ENCODE results near the gene ARMC2.
"Not testable (repeated sequence)": the region's sequence is repeated elsewhere in the genome, so short reads cannot be mapped to it uniquely, and the experiment has no call there.

The ARMC2 gene

DNA sequence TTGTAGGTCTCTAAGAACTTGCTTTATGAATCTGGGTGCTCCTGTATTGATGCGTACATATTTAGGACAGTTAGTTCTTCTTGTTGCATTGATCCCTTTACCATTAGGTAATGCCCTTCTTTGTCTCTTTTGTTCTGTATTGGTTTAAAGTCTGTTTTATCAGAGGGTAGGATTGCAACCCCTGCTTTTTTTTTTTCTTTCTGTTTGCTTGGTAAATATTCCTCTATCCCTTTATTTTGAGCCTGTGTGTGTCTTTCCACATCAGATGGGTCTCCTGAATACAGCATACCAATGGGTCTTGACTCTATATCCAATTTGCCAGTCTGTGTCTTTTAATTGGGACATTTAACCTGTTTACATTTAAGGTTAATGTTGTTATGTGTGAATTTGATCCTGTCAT, 130.4 kb downstream of the ARMC2 start:
- H3K9ac ChIP-seq (ENCODE audit: low read depth, low read length); H3K36me3 ChIP-seq (ENCODE audit: insufficient read depth, low read length); H3K9me3 ChIP-seq (ENCODE audit: control insufficient read depth, insufficient read depth, low read length); H3K4me1 ChIP-seq (ENCODE audit: insufficient read depth, low read length): not testable (repeated sequence)

DNA sequence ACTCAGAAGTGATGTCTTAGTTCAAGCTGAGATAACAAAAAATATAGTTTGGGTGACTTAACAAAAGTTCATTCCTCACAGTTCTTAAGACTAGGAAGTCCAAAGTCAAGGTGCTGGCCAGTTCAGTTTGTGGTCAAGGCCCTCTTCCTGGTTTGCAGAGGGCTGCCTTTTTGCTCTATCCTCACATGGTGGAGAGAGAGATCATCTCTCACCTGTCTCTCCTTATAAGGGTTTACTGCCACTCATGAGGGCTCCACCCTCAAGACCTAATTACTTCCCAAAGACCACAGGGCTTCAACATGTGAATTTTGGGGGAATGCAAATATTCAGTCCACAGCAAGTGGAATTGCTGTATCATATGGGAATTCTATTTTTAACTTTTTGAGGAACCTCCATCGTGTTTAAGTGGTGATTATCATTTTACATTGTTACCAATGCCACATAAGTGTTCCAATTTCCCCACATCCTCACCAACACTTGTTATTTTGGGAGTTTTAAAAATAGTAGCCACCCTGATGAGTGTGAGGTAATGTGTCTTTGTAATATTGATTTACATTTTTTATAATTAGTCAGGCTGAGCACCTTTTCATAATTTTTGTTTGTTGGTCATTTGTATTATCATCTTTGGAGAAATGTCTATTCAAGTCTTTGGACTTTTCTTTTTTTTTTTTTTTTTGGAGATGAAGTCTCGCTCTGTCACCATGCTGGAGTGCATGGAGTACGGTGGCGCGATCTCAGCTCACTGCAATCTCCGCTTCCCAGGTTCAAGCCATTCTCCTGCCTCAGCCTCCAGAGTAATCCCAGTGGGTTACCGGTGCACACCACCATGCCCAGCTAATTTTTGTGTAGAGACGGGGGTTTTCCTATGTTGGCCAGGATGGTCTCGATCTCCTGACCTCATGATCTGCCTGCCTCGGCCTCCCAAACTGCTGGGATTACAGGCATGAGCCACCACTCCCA, 134.2 kb downstream of the ARMC2 start:
- H3K9me3 ChIP-seq (ENCODE audit: control insufficient read depth, insufficient read depth, low read length) = no peaks in the 10 kb centered on the region
- H3K9ac ChIP-seq (ENCODE audit: low read depth, low read length) = no peak overlapping the region
- no peaks in the 10 kb centered on the region for H3K36me3 ChIP-seq (ENCODE audit: insufficient read depth, low read length)
- no peaks in the 10 kb centered on the region for H3K4me1 ChIP-seq (ENCODE audit: insufficient read depth, low read length)

DNA sequence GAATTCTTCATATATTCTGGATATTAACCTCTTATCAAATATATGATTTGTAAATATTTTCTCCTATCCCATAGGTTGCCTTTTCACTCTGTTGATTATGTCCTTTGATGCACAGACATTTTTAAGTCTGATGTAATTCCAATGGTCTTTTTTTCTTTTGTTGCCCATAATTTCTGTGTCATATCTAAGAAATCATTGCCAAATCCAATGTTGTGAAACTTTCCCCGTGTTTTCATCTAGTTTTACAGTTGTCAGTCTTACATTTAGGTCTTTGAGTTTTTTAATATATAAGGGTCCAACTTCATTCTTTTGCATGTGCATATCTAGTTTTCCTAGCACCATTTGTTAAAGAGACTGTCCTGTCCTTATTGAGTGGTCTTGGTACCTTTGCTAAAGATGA, 134.9 kb downstream of the ARMC2 start:
- Histone ChIP-seq H3K4me1 (ENCODE audit: insufficient read depth, low read length) (no peaks in the 10 kb centered on the region), H3K36me3 (ENCODE audit: insufficient read depth, low read length) (0 out of 2 replicates have a peak, but pooled peaks cover under 1% of the 10 kb centered on the region), H3K9me3 (ENCODE audit: control insufficient read depth, insufficient read depth, low read length) (no peaks in the 10 kb centered on the region), H3K9ac (ENCODE audit: low read depth, low read length) (no peak overlapping the region)

DNA sequence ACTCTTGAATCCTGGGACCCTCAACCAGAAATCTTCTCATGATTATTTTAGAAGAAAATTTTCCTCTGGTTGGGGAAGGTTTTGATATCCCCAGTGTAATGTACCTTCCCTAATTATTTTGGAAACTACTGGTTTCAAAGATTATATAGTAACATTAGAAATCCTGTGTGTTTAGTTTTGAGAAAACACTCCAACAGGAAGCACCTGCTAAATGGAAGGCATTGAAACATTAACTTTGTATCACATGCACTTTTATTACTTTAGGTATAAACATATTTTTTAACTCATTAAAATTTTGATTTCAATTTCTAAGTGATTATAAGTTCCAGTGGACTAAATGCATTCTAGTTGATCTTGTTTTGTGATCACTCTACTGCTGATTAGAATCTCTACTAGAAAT, 137.1 kb downstream of the ARMC2 start:
- H3K9me3 ChIP-seq (ENCODE audit: control insufficient read depth, insufficient read depth, low read length) = no peaks in the 10 kb centered on the region
- H3K4me1 ChIP-seq (ENCODE audit: insufficient read depth, low read length) = no peaks in the 10 kb centered on the region
- no peak overlapping the region for H3K9ac ChIP-seq (ENCODE audit: low read depth, low read length)
- H3K36me3 ChIP-seq (ENCODE audit: insufficient read depth, low read length) = peaks cover 8% of the 10 kb centered on the region; the same call in 1 of the 2 replicates

DNA sequence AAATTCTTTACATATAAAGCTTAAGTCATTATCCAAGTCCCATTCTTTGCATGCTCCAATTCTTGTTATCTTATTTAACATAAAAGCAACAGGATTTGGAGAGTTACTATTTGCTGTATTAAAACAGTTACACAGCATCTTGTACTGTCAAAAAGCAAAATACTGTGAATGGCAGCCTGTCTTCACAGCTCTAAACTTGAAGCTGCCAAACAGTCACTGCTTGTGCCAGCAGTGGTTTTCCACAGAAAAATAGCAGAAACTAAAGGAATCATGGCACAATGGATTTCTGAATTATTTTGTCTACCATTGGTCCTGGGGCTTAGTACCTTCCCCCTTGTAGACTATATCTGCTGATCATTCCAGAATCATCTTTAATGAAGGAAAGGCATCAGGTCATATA, 138.9 kb downstream of the ARMC2 start:
- Histone ChIP-seq H3K36me3 (ENCODE audit: insufficient read depth, low read length) (peaks cover 10% of the 10 kb centered on the region), H3K9me3 (ENCODE audit: control insufficient read depth, insufficient read depth, low read length) (no peaks in the 10 kb centered on the region), H3K4me1 (ENCODE audit: insufficient read depth, low read length) (no peaks in the 10 kb centered on the region), H3K9ac (ENCODE audit: low read depth, low read length) (no peak overlapping the region)

DNA sequence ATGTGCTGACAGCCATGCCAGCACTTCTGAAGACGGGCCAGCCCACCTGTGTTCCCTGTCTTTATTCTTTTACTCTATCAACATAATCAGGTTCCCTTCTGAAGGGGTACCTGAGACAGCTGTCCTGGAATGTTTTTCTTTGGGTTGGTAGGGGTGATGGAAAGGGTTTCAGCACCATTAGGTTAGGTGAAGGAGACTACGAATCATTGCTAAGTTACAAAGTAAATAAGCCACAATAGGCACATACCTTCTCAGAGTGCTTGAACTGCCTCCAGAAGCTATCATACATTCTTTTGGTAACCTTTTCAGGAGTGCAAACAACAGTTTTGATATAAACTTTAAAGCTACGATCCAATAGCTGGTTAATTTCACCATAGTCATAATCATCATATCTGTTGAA, 140.1 kb downstream of the ARMC2 start:
- H3K36me3 ChIP-seq (ENCODE audit: insufficient read depth, low read length) = peaks cover 13% of the 10 kb centered on the region
- no peaks in the 10 kb centered on the region for H3K9me3 ChIP-seq (ENCODE audit: control insufficient read depth, insufficient read depth, low read length)
- no peak overlapping the region for H3K9ac ChIP-seq (ENCODE audit: low read depth, low read length)
- no peaks in the 10 kb centered on the region for H3K4me1 ChIP-seq (ENCODE audit: insufficient read depth, low read length)

DNA sequence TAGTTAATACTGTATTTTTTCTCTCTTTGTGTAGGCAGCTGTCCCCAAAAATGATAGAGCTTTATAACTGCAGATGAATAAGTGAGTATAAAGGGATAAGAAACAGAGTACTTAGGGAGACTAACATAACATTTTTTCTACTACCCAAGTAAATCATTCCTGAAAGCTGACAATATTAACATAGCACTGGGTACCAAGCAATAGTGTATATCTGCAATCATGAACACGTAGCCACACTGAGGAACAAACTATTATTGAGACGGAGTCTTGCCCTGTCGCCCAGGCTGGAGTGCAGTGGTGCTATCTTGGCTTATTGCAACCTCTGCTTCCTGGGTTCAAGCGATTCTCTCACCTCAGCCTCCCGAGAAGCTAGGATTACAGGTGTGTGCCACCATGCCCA, 140.5 kb downstream of the ARMC2 start:
- no peaks in the 10 kb centered on the region for H3K9me3 ChIP-seq (ENCODE audit: control insufficient read depth, insufficient read depth, low read length)
- no peak overlapping the region for H3K9ac ChIP-seq (ENCODE audit: low read depth, low read length)
- H3K36me3 ChIP-seq (ENCODE audit: insufficient read depth, low read length) = peaks cover 13% of the 10 kb centered on the region
- H3K4me1 ChIP-seq (ENCODE audit: insufficient read depth, low read length) = no peaks in the 10 kb centered on the region

DNA sequence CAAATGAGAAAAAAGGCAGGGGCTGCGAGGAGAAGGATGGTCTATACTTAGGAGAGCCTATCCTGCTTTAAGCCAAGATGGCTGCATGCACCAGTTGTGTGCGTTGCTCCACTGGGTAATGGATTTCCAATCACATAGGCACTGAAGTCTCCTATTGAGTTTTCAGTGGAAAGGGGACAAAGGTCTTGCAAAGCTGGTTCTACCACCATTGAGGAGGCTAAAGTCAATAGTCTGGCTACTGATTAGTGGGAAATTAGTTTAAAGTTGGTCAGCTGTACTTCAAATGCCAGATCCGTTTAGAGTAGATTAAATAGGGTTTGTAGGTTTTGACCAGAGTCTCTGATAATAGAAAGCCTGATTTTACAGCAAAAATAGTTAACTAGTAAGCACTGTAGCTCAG, 141.5 kb downstream of the ARMC2 start:
- peaks cover 16% of the 10 kb centered on the region for H3K36me3 ChIP-seq (ENCODE audit: insufficient read depth, low read length)
- no peaks in the 10 kb centered on the region for H3K9me3 ChIP-seq (ENCODE audit: control insufficient read depth, insufficient read depth, low read length)
- H3K9ac ChIP-seq (ENCODE audit: low read depth, low read length) = no peak overlapping the region
- H3K4me1 ChIP-seq (ENCODE audit: insufficient read depth, low read length) = no peaks in the 10 kb centered on the region

DNA sequence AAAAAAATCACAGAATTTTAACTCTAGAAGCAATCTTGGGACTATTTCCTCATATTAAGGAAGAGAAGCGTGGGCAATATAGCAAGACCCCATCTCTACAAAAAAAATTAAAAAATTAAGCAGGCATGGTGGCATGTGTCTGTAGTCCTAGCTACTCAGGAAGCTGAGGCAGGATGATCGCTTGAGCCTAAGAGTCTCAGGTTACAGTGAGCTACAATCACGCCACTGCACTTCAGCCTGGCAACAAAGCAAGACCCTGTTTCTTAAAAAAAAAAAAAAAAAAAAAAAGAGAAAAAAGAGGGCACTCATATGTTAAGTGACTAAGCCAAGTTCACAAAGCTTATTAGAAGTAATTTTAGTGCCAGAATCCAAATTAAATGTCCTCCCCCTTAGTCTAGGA, 145.7 kb downstream of the ARMC2 start:
- H3K9ac ChIP-seq (ENCODE audit: low read depth, low read length) = no peak overlapping the region
- H3K4me1 ChIP-seq (ENCODE audit: insufficient read depth, low read length) = no peaks in the 10 kb centered on the region
- H3K36me3 ChIP-seq (ENCODE audit: insufficient read depth, low read length) = peaks cover 15% of the 10 kb centered on the region
- no peaks in the 10 kb centered on the region for H3K9me3 ChIP-seq (ENCODE audit: control insufficient read depth, insufficient read depth, low read length)

DNA sequence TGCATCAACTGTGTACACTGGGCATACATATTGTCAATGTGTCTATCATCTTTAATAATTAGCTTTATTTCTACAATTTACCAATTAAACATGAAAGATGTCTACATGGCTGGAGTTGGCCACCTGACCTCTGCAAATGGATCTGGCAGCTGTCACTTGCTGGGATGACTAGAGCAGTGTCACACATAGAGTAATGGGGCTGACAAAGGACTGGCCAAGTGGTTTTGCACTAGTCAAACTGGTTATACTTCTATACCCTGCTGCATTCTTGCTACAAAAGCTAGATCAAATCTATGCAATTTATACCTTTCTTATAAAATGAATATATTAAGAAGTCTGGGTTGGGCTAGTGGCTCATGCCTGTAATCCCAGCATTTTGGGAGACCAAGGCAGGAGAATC, 147.1 kb downstream of the ARMC2 start:
- Histone ChIP-seq H3K9ac (ENCODE audit: low read depth, low read length) (no peak overlapping the region), H3K4me1 (ENCODE audit: insufficient read depth, low read length) (no peaks in the 10 kb centered on the region), H3K36me3 (ENCODE audit: insufficient read depth, low read length) (peaks cover 11% of the 10 kb centered on the region), H3K9me3 (ENCODE audit: control insufficient read depth, insufficient read depth, low read length) (no peaks in the 10 kb centered on the region)

DNA sequence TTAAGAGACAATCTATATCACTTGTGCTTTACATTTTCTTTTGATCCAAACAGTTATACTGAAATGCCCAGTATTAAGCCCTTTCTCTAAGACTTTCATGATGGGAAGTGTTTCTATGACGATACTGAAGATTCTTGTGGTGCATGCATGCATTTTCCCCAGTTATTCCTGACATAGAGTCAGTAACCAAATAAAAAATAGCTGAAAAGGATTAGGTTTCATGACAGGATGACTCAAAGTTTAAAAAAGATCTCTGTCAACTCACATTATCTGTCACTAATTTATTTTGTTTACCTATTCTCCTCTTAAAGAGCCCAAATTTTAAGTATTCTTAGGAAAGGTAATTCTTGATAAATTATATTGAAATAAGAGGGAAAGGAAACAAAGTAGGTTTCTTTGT, 148.0 kb downstream of the ARMC2 start:
- Histone ChIP-seq H3K9me3 (ENCODE audit: control insufficient read depth, insufficient read depth, low read length) (no peaks in the 10 kb centered on the region), H3K9ac (ENCODE audit: low read depth, low read length) (no peak overlapping the region), H3K36me3 (ENCODE audit: insufficient read depth, low read length) (peaks cover 11% of the 10 kb centered on the region), H3K4me1 (ENCODE audit: insufficient read depth, low read length) (no peaks in the 10 kb centered on the region)

DNA sequence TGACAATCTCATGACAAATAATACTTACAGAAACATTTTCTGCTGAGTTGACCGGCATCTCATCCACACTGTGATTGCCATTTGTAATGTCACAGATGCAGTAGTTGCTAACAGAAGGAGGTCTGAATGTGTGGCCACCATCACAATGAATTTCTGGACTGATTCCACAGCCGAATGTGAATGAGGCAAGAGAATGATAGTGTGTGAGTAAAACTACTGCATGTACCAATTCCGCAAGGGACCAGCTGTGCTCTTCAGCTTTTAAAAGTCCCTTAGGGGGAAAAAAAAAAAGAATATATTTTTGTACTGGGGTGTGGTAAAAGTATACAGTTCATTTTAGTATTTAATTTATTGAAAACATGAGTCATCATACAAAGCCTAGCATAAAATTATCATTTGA, 150.3 kb downstream of the ARMC2 start:
- Histone ChIP-seq H3K9me3 (ENCODE audit: control insufficient read depth, insufficient read depth, low read length) (no peaks in the 10 kb centered on the region), H3K36me3 (ENCODE audit: insufficient read depth, low read length) (peaks cover 10% of the 10 kb centered on the region), H3K9ac (ENCODE audit: low read depth, low read length) (no peak overlapping the region), H3K4me1 (ENCODE audit: insufficient read depth, low read length) (no peaks in the 10 kb centered on the region)

DNA sequence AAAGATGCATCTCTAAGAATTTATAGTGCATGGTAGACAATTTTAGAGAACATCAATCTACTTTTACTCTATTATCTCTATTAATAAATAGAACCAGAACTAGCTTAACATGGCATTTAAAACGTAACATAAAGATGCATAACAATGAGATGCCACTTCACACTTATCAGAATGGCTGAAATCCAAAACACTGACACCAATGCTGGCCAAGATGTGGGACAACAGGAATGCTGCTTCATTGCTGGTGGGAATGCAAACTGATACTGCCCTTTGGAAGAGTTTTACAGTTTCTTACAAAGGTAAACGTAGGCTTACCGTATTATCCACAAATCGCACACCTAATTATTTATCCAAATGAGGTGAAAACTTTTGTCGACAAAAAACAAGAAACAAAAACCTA, 151.2 kb downstream of the ARMC2 start:
- no peak overlapping the region for H3K9ac ChIP-seq (ENCODE audit: low read depth, low read length)
- H3K36me3 ChIP-seq (ENCODE audit: insufficient read depth, low read length) = peaks cover 7% of the 10 kb centered on the region
- H3K9me3 ChIP-seq (ENCODE audit: control insufficient read depth, insufficient read depth, low read length) = no peaks in the 10 kb centered on the region
- no peaks in the 10 kb centered on the region for H3K4me1 ChIP-seq (ENCODE audit: insufficient read depth, low read length)

DNA sequence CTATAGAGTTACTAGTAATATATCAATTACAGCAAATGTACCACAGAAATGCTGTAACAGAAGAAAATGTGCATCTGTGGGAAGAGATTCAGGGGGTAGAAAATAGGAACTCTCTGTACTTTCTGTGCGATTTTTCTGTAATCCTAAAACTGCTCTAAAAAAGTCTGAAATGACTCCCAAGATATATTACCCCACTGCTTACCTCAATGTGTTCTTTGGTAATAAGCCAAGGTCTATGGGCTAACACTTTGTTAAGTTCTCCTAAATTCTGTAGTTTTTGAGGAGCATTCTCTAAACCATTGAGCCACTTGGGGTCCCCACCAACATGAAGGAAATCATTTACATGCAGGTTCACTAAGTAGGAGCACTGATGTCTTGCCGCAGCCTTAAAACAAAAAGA, 152.1 kb downstream of the ARMC2 start:
- H3K9me3 ChIP-seq (ENCODE audit: control insufficient read depth, insufficient read depth, low read length) = no peaks in the 10 kb centered on the region
- H3K36me3 ChIP-seq (ENCODE audit: insufficient read depth, low read length) = peaks cover 7% of the 10 kb centered on the region
- no peak overlapping the region for H3K9ac ChIP-seq (ENCODE audit: low read depth, low read length)
- no peaks in the 10 kb centered on the region for H3K4me1 ChIP-seq (ENCODE audit: insufficient read depth, low read length)

DNA sequence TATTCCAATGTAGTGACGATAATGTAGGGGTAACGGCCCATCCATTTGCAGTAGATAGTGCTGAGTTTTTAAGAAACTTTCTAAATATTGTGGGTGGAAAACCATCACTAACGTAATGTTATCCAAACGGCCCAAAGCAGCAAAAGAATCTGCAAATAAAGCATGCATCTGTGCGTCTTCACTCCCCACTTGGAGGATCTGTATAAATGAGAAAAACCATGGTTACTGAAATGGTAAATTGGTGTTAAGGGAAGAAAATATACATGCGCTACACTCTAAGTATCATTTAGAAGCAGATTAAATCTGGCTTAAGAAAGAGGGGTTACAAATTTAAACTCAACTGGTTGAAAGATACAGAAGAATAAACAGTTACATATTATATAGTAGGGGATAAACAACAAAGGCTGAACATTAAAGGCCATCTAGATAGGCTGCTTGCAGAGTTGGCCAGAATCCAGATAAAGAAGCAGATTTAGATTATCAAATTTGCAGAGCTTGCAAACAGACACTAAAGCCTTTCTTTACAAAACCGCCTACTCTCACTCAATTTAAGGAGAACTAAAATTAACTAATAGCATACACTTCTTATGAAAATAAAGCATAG, 153.2 kb downstream of the ARMC2 start:
- Histone ChIP-seq H3K4me1 (ENCODE audit: insufficient read depth, low read length) (no peaks in the 10 kb centered on the region), H3K36me3 (ENCODE audit: insufficient read depth, low read length) (peaks cover 7% of the 10 kb centered on the region), H3K9me3 (ENCODE audit: control insufficient read depth, insufficient read depth, low read length) (no peaks in the 10 kb centered on the region), H3K9ac (ENCODE audit: low read depth, low read length) (no peak overlapping the region)

Data from ES-I3 (cell line).